Astrocyte of the spinal cord (primary cell): Measurements from ENCODE around the gene TNIP1.

Experiments
- DNase-seq: peaks from one replicate; pipeline ENCODE4 v3.0.0; 2011; ENCODE audit warnings: low read depth, low spot score
- H3K4me3 ChIP-seq: 2 replicates; pipeline ENCODE4 v1.5.1; 2011; ENCODE audit warnings: low read depth, mild to moderate bottlenecking, low read length, moderate library complexity
- in situ Hi-C: cut with HindIII; loops from 2 replicates; pipeline ENCODE4 v1.10.0; 2017; ENCODE audit warnings: low sequenced_read_pairs
- TF ChIP-seq, protein P1 (sequence below): IDR thresholded peaks from 2 replicates; pipeline ENCODE4 v1.5.1; 2012; ENCODE audit warnings: low read depth, mild to moderate bottlenecking, low read length, inconsistent platforms

The TNIP1 gene

GRCh38 chr5:151002681-151003502, 77.9 kb downstream of the TNIP1 start:
- DNase-seq, result no peak
- TF ChIP-seq, protein P1, sequence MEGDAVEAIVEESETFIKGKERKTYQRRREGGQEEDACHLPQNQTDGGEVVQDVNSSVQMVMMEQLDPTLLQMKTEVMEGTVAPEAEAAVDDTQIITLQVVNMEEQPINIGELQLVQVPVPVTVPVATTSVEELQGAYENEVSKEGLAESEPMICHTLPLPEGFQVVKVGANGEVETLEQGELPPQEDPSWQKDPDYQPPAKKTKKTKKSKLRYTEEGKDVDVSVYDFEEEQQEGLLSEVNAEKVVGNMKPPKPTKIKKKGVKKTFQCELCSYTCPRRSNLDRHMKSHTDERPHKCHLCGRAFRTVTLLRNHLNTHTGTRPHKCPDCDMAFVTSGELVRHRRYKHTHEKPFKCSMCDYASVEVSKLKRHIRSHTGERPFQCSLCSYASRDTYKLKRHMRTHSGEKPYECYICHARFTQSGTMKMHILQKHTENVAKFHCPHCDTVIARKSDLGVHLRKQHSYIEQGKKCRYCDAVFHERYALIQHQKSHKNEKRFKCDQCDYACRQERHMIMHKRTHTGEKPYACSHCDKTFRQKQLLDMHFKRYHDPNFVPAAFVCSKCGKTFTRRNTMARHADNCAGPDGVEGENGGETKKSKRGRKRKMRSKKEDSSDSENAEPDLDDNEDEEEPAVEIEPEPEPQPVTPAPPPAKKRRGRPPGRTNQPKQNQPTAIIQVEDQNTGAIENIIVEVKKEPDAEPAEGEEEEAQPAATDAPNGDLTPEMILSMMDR, result no peak
- in situ Hi-C loops, result no loop called here
- H3K4me3 ChIP-seq, result no peak overlapping the region

DNA sequence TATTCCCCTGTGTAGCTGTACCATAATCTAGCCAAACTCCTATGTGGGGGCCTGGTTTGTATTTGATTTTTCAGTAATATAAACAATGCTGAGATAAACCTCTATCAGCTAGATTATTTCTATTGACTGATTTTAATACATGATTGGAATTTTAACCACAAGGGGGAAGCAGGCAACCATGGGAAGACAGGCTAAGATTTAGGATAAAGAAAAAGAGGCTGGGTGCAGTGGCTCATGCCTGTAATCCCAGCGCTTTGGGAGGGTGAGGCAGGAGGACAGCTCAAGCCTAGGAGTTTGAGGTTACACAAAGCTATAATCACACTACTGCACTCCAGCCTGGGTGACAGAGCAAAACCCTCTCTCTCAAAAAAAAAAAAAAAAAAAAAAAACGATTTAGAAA, 78.6 kb downstream of the TNIP1 start:
- in situ Hi-C loops, result no loop called here
- TF ChIP-seq, protein P1, result peak; percentile 24

GRCh38 chr5:151001436-151001835, 79.4 kb downstream of the TNIP1 start:
- TF ChIP-seq, protein P1, result no peak
- H3K4me3 ChIP-seq, result no peak overlapping the region
- no peak for DNase-seq
- in situ Hi-C loops, result no loop called here

More for the DNA sequence above, 78.6 kb downstream of the TNIP1 start:
- peak; percentile 37 for DNase-seq
- H3K4me3 ChIP-seq, result no peak overlapping the region

GRCh38 chr5:150999704-151000442, 81.0 kb downstream of the TNIP1 start:
- peak; percentile 25 for DNase-seq
- H3K4me3 ChIP-seq, result no peak overlapping the region
- in situ Hi-C loops, result no loop called here
- TF ChIP-seq, protein P1, result no peak

DNA sequence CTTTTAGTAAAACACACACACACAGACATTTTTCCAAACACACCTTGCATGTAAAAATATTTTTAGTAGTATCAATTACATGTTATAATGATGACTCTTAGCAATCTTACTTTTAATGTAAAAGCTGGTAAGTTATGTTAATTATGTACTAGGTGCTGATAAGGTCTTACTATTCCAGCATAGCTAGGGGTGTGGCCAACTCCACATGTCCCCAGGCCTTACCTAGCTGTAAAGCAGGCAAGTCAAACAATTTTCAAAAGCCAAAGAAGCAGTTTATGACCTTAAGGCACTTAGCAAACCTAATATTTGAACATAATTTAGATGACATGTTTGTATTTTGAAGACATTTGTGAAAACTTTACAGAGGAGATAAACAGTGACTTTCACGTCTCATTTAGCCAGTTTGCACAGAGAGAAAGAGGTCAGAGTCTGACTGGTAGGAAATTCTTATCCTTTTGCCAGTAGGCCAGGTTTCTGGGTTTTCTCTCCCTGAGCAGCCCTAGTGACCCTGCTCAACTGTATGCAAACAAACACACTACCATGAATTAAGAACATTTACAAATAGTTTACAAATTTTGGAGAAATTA, 86.9 kb downstream of the TNIP1 start:
- DNase-seq, result no peak
- TF ChIP-seq, protein P1, result no peak
- in situ Hi-C loops, result no loop called here
- no peak overlapping the region for H3K4me3 ChIP-seq

GRCh38 chr5:150993422-150993821, 87.4 kb downstream of the TNIP1 start:
- no peak overlapping the region for H3K4me3 ChIP-seq
- no peak for DNase-seq
- in situ Hi-C loops, result no loop called here
- TF ChIP-seq, protein P1, result no peak
